Measurements from ENCODE around the gene TMED9.
"Not testable (repeated sequence)": the region's sequence is repeated elsewhere in the genome, so short reads cannot be mapped to it uniquely, and the experiment has no call there.

The TMED9 gene

GRCh38 chr5:177608243-177609075 lies 16.5 kb downstream of the TMED9 start:
- Mint-ChIP-seq H3K4me3 (no peak overlapping the region), H3K4me1 (peaks cover 24% of the 10 kb centered on the region), H3K36me3 (no peaks in the 10 kb centered on the region), H3K27me3 (no peaks in the 10 kb centered on the region), H3K9me3 (no peaks in the 10 kb centered on the region), H3K27ac (no peak overlapping the region)

GRCh38 chr5:177609076-177610059 lies 17.4 kb downstream of the TMED9 start:
- Mint-ChIP-seq H3K4me1 (peaks cover 21% of the 10 kb centered on the region), H3K27me3 (no peaks in the 10 kb centered on the region), H3K27ac (no peak overlapping the region), H3K36me3 (no peaks in the 10 kb centered on the region), H3K9me3 (no peaks in the 10 kb centered on the region), H3K4me3 (no peak overlapping the region)

GRCh38 chr5:177610131-177610769 lies 18.2 kb downstream of the TMED9 start:
- Mint-ChIP-seq H3K27me3 (no peaks in the 10 kb centered on the region), H3K4me1 (peaks cover 17% of the 10 kb centered on the region), H3K9me3 (no peaks in the 10 kb centered on the region), H3K27ac (no peak overlapping the region), H3K4me3 (no peak overlapping the region), H3K36me3 (no peaks in the 10 kb centered on the region)

GRCh38 chr5:177610770-177611445 lies 18.9 kb downstream of the TMED9 start:
- no peaks in the 10 kb centered on the region for H3K9me3 Mint-ChIP-seq
- H3K27ac Mint-ChIP-seq = no peak overlapping the region
- H3K36me3 Mint-ChIP-seq = no peaks in the 10 kb centered on the region
- H3K4me3 Mint-ChIP-seq = no peak overlapping the region
- H3K4me1 Mint-ChIP-seq = peaks cover 10% of the 10 kb centered on the region
- no peaks in the 10 kb centered on the region for H3K27me3 Mint-ChIP-seq

GRCh38 chr5:177611446-177612214 lies 19.6 kb downstream of the TMED9 start:
- no peak overlapping the region for H3K27ac Mint-ChIP-seq
- H3K4me3 Mint-ChIP-seq = no peak overlapping the region
- H3K36me3 Mint-ChIP-seq = no peaks in the 10 kb centered on the region
- no peaks in the 10 kb centered on the region for H3K27me3 Mint-ChIP-seq
- H3K4me1 Mint-ChIP-seq = peaks cover 5% of the 10 kb centered on the region
- H3K9me3 Mint-ChIP-seq = no peaks in the 10 kb centered on the region

GRCh38 chr5:177612215-177612673 lies 20.2 kb downstream of the TMED9 start:
- Mint-ChIP-seq H3K27ac (peak overlapping the region; percentile 84), H3K4me3 (no peak overlapping the region), H3K4me1 (peaks cover 3% of the 10 kb centered on the region), H3K27me3 (no peaks in the 10 kb centered on the region), H3K36me3 (no peaks in the 10 kb centered on the region), H3K9me3 (no peaks in the 10 kb centered on the region)

GRCh38 chr5:177620560-177620959 lies 28.6 kb downstream of the TMED9 start:
- H3K4me1 Mint-ChIP-seq = no peaks in the 10 kb centered on the region
- H3K27ac Mint-ChIP-seq = no peak overlapping the region
- H3K9me3 Mint-ChIP-seq = no peaks in the 10 kb centered on the region
- H3K36me3 Mint-ChIP-seq = peaks cover 15% of the 10 kb centered on the region
- H3K27me3 Mint-ChIP-seq = no peaks in the 10 kb centered on the region
- no peak overlapping the region for H3K4me3 Mint-ChIP-seq

GRCh38 chr5:177624172-177624571 lies 32.2 kb downstream of the TMED9 start:
- H3K4me3 Mint-ChIP-seq, H3K27ac Mint-ChIP-seq, H3K9me3 Mint-ChIP-seq, H3K27me3 Mint-ChIP-seq, H3K4me1 Mint-ChIP-seq, H3K36me3 Mint-ChIP-seq: not testable (repeated sequence)

GRCh38 chr5:177630186-177630585 lies 38.2 kb downstream of the TMED9 start:
- H3K9me3 Mint-ChIP-seq, H3K36me3 Mint-ChIP-seq, H3K4me3 Mint-ChIP-seq, H3K27me3 Mint-ChIP-seq, H3K4me1 Mint-ChIP-seq, H3K27ac Mint-ChIP-seq: not testable (repeated sequence)

GRCh38 chr5:177634912-177635311 lies 42.9 kb downstream of the TMED9 start:
- not testable (repeated sequence) for H3K27ac Mint-ChIP-seq, H3K4me3 Mint-ChIP-seq

GRCh38 chr5:177645462-177645861 lies 53.5 kb downstream of the TMED9 start:
- not testable (repeated sequence) for H3K4me1 Mint-ChIP-seq, H3K4me3 Mint-ChIP-seq, H3K36me3 Mint-ChIP-seq, H3K9me3 Mint-ChIP-seq, H3K27me3 Mint-ChIP-seq
- peak overlapping the region; percentile 59 for H3K27ac Mint-ChIP-seq

More at GRCh38 chr5:177634912-177635311, 42.9 kb downstream of the TMED9 start:
- not testable (repeated sequence) for H3K9me3 Mint-ChIP-seq, H3K36me3 Mint-ChIP-seq, H3K27me3 Mint-ChIP-seq, H3K4me1 Mint-ChIP-seq

Data from activated naive CD4-positive, alpha-beta T cell treated with anti-CD3 and anti-CD28 coated beads, Interleukin-2, amount 50 U/mL, for 24 hours (primary cell).